ENCODE results near the gene MRAP. TPM values are rescaled to one million over a fixed set of nuclear protein-coding genes. Genes with fewer than 3 reads are reported as not detected.

The MRAP gene
- total and polyA plus RNA-seq, 9 of the 15 experiments (the other 6 are each of a cell fraction or from before 2014, with no cell fraction given): 0.63 to 2.3 TPM; not detected in 7

DNA sequence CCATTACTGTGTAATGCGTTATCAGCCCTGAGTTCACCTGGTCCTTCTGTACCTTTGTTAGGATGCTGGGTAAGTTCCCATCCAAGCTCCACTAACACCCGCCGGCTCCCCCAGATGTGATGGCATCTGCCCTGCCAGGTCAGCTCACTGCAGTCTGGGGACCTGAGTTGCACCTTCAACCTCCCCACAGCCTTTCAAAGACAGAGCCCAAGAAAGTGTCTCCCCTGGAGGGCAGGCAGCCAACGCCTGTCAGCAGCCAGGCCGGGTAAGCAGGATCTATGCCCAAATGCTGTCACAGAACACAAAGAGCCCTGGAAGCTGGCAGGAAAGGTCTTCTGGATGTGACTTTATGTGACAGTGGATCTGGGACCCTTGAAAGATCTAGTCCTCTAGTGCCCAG, 13.7 kb downstream of the MRAP start:
- no peak overlapping the region for H3K4me2 ChIP-seq (ENCODE audit: insufficient read depth, low read length)
- FAIRE-seq (no peak), DNase-seq (ENCODE audit: extremely low read depth in 1 of 4, low spot score in 3 of 4) (no peak), ATAC-seq (no peak)
- in situ Hi-C loops (cut with MboI): no loop called here
- no TSS peak for BruUV-seq (replicated peaks)
- H3K9me3 ChIP-seq (replicated peaks; ENCODE audit: control insufficient read depth, insufficient read depth, low read depth, low read length): no peaks in the 10 kb centered on the region; the same call in 1 of the 2 replicates
- ChIA-PET POLR2A (interaction anchor here (0.5 kb wide), 2 partner anchors 14 to 281 kb away, joined by 3 read pairs; no protein-coding TSS in a partner anchor), CTCF (ENCODE audit: low intra/inter-chr PET ratio) (no interaction called here)
- intact Hi-C loops (cut with micrococcal nuclease): no loop called here
- no peak overlapping the region for H2AFZ ChIP-seq (ENCODE audit: low read depth, low read length)
- WGBS (ENCODE audit: insufficient coverage, low coverage, missing lambda C conversion rate): 93% methylated on average over 5 of the region's 5 CpGs
- no peaks in the 10 kb centered on the region for H3K79me2 ChIP-seq (ENCODE audit: control insufficient read depth, insufficient read depth, low read length)
- H3K36me3 ChIP-seq (ENCODE audit: control insufficient read depth, insufficient read depth, low read length): peaks cover 89% of the 10 kb centered on the region
- no peaks in the 10 kb centered on the region for H3K9me1 ChIP-seq (ENCODE audit: control insufficient read depth, insufficient read depth, low read length)
- H3K27ac ChIP-seq (ENCODE audit: extremely low read depth, low read depth, low read length): no peak overlapping the region
- 0 out of 2 replicates have a peak, but pooled peaks cover 2% of the 10 kb centered on the region for H4K20me1 ChIP-seq (replicated peaks; ENCODE audit: control insufficient read depth, insufficient read depth, low read length)
- H3K4me1 ChIP-seq (replicated peaks in 1 of 2; ENCODE audit: control insufficient read depth in 2 of 2, insufficient read depth in 2 of 2, low read length in 2 of 2): peaks cover 0 to 10% of the 10 kb centered on the region in 2 experiments; a peak in 1 of 5 replicates
- no peak overlapping the region for H3K4me3 ChIP-seq
- no peak overlapping the region for H3K9ac ChIP-seq (ENCODE audit: insufficient read depth in 1 of 2, low read depth in 2 of 2, low read length in 2 of 2)
- TF ChIP-seq CREB1 (IDR thresholded peaks at IDR 0.05) (no peak), CREB1 (CRISPR knock-in tag; IDR thresholded peaks at IDR 0.05) (no peak), ZNF263 (CRISPR knock-in tag; IDR thresholded peaks at IDR 0.05; ENCODE audit: borderline replicate concordance) (no peak), SRSF9 (IDR thresholded peaks at IDR 0.05; ENCODE audit: borderline replicate concordance, low read depth, low read length) (no peak), SIN3B (IDR thresholded peaks at IDR 0.05; ENCODE audit: low read depth) (no peak), KLF6 (CRISPR knock-in tag; IDR thresholded peaks at IDR 0.05; ENCODE audit: borderline replicate concordance) (no peak), TAF1 (IDR thresholded peaks at IDR 0.05; ENCODE audit: control insufficient read depth, extremely low read depth, insufficient read depth, low read length, severe bottlenecking) (no peak), ZNF77 (CRISPR knock-in tag; IDR thresholded peaks at IDR 0.05) (no peak), SIN3A (IDR thresholded peaks at IDR 0.05; ENCODE audit: borderline replicate concordance in 2 of 2, control insufficient read depth in 1 of 2, low read depth in 2 of 2, low read length in 2 of 2) (no peak), HNRNPLL (IDR thresholded peaks at IDR 0.05; ENCODE audit: low read depth, low read length, poor library complexity, severe bottlenecking) (no peak), ZNF41 (CRISPR knock-in tag; conservative IDR thresholded peaks at IDR 0.05) (no peak), SRF (CRISPR knock-in tag; IDR thresholded peaks at IDR 0.05) (no peak), CC2D1A (IDR thresholded peaks at IDR 0.05) (no peak), ZNF217 (CRISPR knock-in tag; IDR thresholded peaks at IDR 0.05) (no peak), STAT5B (CRISPR knock-in tag; IDR thresholded peaks at IDR 0.05) (no peak), ZNF436 (CRISPR knock-in tag; IDR thresholded peaks at IDR 0.05) (no peak), ZSCAN29 (IDR thresholded peaks at IDR 0.05) (no peak), SIRT6 (IDR thresholded peaks at IDR 0.05; ENCODE audit: low read depth, low read length) (no peak)
- TF ChIP-seq, protein P1, sequence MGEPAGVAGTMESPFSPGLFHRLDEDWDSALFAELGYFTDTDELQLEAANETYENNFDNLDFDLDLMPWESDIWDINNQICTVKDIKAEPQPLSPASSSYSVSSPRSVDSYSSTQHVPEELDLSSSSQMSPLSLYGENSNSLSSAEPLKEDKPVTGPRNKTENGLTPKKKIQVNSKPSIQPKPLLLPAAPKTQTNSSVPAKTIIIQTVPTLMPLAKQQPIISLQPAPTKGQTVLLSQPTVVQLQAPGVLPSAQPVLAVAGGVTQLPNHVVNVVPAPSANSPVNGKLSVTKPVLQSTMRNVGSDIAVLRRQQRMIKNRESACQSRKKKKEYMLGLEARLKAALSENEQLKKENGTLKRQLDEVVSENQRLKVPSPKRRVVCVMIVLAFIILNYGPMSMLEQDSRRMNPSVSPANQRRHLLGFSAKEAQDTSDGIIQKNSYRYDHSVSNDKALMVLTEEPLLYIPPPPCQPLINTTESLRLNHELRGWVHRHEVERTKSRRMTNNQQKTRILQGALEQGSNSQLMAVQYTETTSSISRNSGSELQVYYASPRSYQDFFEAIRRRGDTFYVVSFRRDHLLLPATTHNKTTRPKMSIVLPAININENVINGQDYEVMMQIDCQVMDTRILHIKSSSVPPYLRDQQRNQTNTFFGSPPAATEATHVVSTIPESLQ (CRISPR knock-in tag; IDR thresholded peaks at IDR 0.05): no peak
- TF ChIP-seq, protein P2, sequence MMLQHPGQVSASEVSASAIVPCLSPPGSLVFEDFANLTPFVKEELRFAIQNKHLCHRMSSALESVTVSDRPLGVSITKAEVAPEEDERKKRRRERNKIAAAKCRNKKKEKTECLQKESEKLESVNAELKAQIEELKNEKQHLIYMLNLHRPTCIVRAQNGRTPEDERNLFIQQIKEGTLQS (IDR thresholded peaks at IDR 0.05): no peak
- TF ChIP-seq, protein P2 (CRISPR knock-in tag; conservative IDR thresholded peaks at IDR 0.05): no peak
- no peaks in the 10 kb centered on the region for H3K27me3 ChIP-seq (ENCODE audit: control insufficient read depth in 2 of 2, insufficient read depth in 2 of 2, low read length in 2 of 2)

Measured in K562 (cell line).